ENCODE results near the gene IRAK1. TPM values are rescaled to one million over a fixed set of nuclear protein-coding genes. Genes with fewer than 3 reads are reported as not detected.

Gene IRAK1
- total RNA-seq, 4 donors from 2014 or later, result 73.5 to 117 (median 96.8) TPM

- Histone ChIP-seq H3K4me3 (peak overlapping the region in 1 of 4 donors; percentile 86), H3K4me1 (peaks cover 29 to 55% (median 33%) of the 10 kb centered on the region in 3 donors), H3K9me3 (no peaks in the 10 kb centered on the region), H3K27me3 (no peaks in the 10 kb centered on the region), H3K27ac (peak overlapping the region; percentile 30 to 99 (median 98)), H3K36me3 (peaks cover 4 to 27% (median 11%) of the 10 kb centered on the region in 3 donors)
- no peak for DNase-seq
- 65% methylated on average over 8 of the region's 14 CpGs; no CpG with 5 or more reads in 1 of the 2 donors for WGBS, 2 donors
- no peak for TF ChIP-seq CTCF (IDR thresholded peaks at IDR 0.05)
- TF ChIP-seq POLR2A (IDR thresholded peaks at IDR 0.05), result no peak
- intact Hi-C loops (cut with DNase I), result no loop called here
These were observed 52.7 kb downstream of the IRAK1 start for GRCh38 chrX:153966841-153967535.

GRCh38 chrX:153966283-153966688 is 53.4 kb downstream of the IRAK1 start:
- no peak for TF ChIP-seq POLR2A (IDR thresholded peaks at IDR 0.05)
- no peak for TF ChIP-seq CTCF (IDR thresholded peaks at IDR 0.05)
- no peak for DNase-seq
- peaks cover 29 to 55% (median 33%) of the 10 kb centered on the region in 3 donors for H3K4me1 ChIP-seq
- no peaks in the 10 kb centered on the region for H3K9me3 ChIP-seq
- intact Hi-C loops (cut with DNase I), result no loop called here
- H3K36me3 ChIP-seq, result peaks cover 4 to 34% (median 18%) of the 10 kb centered on the region in 3 donors
- 52% methylated on average over 10 of the region's 15 CpGs; no CpG with 5 or more reads in 1 of the 2 donors for WGBS, 2 donors
- H3K27ac ChIP-seq, result peak overlapping the region in 3 of 4 donors; percentile 98 to 99 (median 99)
- no peaks in the 10 kb centered on the region for H3K27me3 ChIP-seq
- H3K4me3 ChIP-seq, result no peak overlapping the region

- no peak for DNase-seq
- no peak for TF ChIP-seq CTCF (IDR thresholded peaks at IDR 0.05)
- no peaks in the 10 kb centered on the region for H3K27me3 ChIP-seq
- intact Hi-C loops (cut with DNase I), result no loop called here
- H3K9me3 ChIP-seq, result no peaks in the 10 kb centered on the region
- no peak overlapping the region for H3K27ac ChIP-seq
- H3K4me3 ChIP-seq, result no peak overlapping the region
- H3K4me1 ChIP-seq, result peaks cover 29 to 55% (median 33%) of the 10 kb centered on the region in 3 donors
- H3K36me3 ChIP-seq, result peaks cover 4 to 43% (median 19%) of the 10 kb centered on the region in 3 donors
- 60% methylated on average over 1 of the region's 5 CpGs; no CpG with 5 or more reads in 1 of the 2 donors for WGBS, 2 donors
These were observed 54.3 kb downstream of the IRAK1 start for GRCh38 chrX:153965406-153965805.

- Histone ChIP-seq H3K27me3 (no peaks in the 10 kb centered on the region), H3K9me3 (no peaks in the 10 kb centered on the region), H3K4me3 (no peak overlapping the region), H3K27ac (no peak overlapping the region), H3K4me1 (peaks cover 24 to 45% (median 27%) of the 10 kb centered on the region in 3 donors), H3K36me3 (peaks cover 12 to 56% (median 27%) of the 10 kb centered on the region in 3 donors)
- DNase-seq, result no peak
- intact Hi-C loops (cut with DNase I), result no loop called here
- 90% methylated on average over 5 of the region's 14 CpGs; no CpG with 5 or more reads in 1 of the 2 donors for WGBS, 2 donors
- no peak for TF ChIP-seq POLR2A (IDR thresholded peaks at IDR 0.05)
- no peak for TF ChIP-seq CTCF (IDR thresholded peaks at IDR 0.05)
These were observed 55.6 kb downstream of the IRAK1 start for GRCh38 chrX:153964105-153964504.

GRCh38 chrX:153963546-153963945 is 56.2 kb downstream of the IRAK1 start:
- intact Hi-C loops (cut with DNase I), result no loop called here
- no CpG with 5 or more reads among the region's 12 CpGs for WGBS, 2 donors
- Histone ChIP-seq H3K4me1 (peaks cover 19 to 40% (median 21%) of the 10 kb centered on the region in 3 donors), H3K27ac (no peak overlapping the region), H3K4me3 (no peak overlapping the region), H3K36me3 (peaks cover 12 to 61% (median 33%) of the 10 kb centered on the region in 3 donors), H3K27me3 (no peaks in the 10 kb centered on the region), H3K9me3 (no peaks in the 10 kb centered on the region)
- DNase-seq, result no peak
- TF ChIP-seq CTCF (IDR thresholded peaks at IDR 0.05) (no peak), POLR2A (IDR thresholded peaks at IDR 0.05) (no peak)

All from esophagus squamous epithelium (tissue), 5 donors.